Amniotic epithelial cell (primary cell): Measurements from ENCODE around the gene BCHE.

Source experiments
- DNase-seq: peaks from one replicate; pipeline ENCODE4 v3.0.0-alpha.2; 2010; ENCODE audit warnings: low read depth

The BCHE gene

DNA sequence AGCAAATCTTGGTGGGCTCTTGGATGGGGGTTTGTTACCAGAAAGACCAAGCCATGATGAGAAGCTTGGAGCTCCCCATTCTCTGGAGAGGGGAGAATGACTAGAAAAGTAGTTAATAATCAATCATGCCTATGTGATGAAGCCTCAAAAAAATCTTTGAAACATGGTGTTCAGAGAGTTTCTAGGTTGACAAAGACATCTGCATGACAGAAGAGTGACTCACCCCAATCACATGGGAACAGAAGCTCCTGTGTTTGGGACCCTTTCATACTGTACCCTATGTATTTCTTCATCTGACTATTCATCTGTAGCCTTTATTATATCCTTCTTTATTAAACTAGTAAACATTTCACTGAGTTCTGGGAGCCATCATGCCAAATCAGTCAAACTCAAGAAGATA lies 87.4 kb downstream of the BCHE start:
- no peak for DNase-seq

- no peak for DNase-seq
Observed at GRCh38 chr3:165749241-165749640, 88.0 kb downstream of the BCHE start.

DNA sequence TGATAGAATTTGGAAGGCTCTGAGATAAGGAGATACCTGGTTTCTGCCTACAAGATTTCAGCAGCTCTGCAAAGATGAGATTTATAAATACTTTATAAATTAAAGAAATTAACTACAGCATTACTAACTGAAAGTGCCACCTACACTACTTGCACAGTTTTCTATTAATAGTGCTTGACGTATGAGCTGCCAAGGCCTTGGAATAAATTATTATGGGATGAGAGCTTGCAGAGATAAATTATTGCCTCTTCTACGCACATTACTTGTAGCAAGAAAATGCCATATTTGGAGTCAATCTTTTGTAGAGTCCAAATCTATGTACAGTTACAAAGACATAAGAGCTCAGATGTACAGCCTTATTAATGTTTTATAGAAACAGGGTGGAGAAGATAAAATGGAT lies 89.1 kb downstream of the BCHE start:
- no peak for DNase-seq

DNA sequence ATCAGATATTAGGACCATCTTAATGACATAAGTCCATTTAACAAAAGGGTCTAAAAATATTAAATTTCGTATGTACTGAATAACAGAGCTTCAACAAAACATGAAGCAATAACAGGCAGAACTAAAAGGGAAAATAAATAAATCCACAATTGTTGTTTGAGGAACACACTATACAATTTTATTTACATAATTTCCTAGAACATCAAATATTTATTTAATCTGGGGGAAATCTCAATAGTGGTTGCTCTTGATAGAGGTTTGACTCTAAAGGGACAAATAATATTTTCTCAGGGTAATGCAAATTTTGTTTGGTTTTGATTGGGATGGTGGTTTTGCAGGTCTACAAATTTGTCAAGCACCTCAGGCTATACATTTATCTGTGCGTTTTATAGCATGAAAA lies 90.3 kb downstream of the BCHE start:
- DNase-seq: no peak

- DNase-seq: no peak
Observed at GRCh38 chr3:165744025-165744424, 93.2 kb downstream of the BCHE start.

- DNase-seq: no peak
Observed at GRCh38 chr3:165742351-165742750, 94.9 kb downstream of the BCHE start.

- no peak for DNase-seq
Observed at GRCh38 chr3:165729756-165730155, 107.5 kb downstream of the BCHE start.

DNA sequence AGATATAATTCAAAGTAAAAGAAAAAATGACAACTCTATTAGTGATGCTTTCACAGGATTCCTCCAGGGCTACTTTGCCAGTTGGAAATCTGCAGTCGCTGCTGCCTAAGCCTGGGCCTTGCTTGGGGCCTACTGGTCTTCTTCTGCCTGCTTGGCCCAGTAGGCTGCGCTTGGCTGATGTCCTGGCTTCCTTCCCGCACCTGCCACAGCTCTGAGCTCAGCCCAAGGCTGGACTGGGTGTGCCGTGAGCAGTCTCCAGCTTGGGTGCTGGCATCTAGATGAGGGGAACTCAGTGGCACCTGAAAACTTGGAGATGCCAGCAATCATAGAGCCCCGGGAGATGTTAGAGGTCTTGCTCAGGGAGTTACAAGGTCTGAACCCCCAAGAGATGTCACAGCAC lies 108.3 kb downstream of the BCHE start:
- no peak for DNase-seq

- DNase-seq: no peak
Observed at GRCh38 chr3:165725296-165725695, 111.9 kb downstream of the BCHE start.
